AG08395 (cell line): ENCODE measurements around the gene MAPK9.
A peak's percentile ranks its signal among the peaks of the same experiment; 100 is the strongest.
"Not testable (repeated sequence)": the region's sequence is repeated elsewhere in the genome, so short reads cannot be mapped to it uniquely, and the experiment has no call there.

Experiments
- DNase-seq: peaks from one replicate; pipeline ENCODE4 v3.0.0; 2012; ENCODE audit warnings: mixed read lengths, low spot score

The MAPK9 gene

DNA sequence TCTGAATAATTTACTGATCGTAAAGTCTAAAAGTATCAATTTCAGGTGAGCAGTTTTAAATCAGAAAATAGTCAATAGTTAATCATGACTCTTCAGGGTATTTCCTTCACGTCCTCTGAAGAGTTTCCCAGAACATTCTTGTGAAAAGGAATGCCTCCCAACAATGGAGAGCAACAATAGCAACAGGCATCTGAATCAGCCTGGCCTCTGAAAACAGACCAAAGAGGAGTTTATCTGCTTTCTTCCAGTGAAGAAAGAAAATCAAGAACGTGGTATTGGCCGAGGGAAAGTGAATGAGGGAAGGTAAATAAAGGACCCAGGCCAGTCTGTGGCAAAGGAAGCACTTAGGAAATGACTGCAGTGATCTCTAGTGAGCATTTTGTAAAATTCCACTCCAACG lies 56.8 kb downstream of the MAPK9 start:
- no peak for DNase-seq

GRCh38 chr5:180234271-180234670 lies 57.6 kb downstream of the MAPK9 start:
- DNase-seq, result no peak

GRCh38 chr5:180233729-180234128 lies 58.2 kb downstream of the MAPK9 start:
- DNase-seq, result no peak

- no peak for DNase-seq
These were observed 61.9 kb downstream of the MAPK9 start for GRCh38 chr5:180230017-180230416.

- no peak for DNase-seq
These were observed 69.8 kb downstream of the MAPK9 start for GRCh38 chr5:180222056-180222455.

DNA sequence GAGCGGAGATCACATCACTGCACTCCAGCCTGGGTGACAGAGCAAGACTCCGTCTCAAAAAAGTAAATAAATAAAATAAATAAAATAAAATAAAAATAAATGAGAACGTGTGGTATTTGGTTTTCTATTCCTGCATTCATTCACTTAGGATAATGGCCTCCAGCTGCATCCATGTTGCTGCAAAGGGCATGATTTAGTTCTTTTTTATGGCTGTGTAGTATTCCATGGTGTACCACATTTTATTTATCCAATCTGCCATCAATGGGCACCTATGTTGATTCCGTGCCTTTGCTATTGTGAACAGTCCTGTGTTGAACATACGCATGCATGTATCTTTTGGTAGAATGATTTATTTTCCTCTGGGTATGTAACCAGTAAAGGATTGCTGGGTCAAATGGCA lies 74.1 kb downstream of the MAPK9 start:
- DNase-seq, result no peak

- no peak for DNase-seq
These were observed 75.2 kb downstream of the MAPK9 start for GRCh38 chr5:180216646-180217171.

DNA sequence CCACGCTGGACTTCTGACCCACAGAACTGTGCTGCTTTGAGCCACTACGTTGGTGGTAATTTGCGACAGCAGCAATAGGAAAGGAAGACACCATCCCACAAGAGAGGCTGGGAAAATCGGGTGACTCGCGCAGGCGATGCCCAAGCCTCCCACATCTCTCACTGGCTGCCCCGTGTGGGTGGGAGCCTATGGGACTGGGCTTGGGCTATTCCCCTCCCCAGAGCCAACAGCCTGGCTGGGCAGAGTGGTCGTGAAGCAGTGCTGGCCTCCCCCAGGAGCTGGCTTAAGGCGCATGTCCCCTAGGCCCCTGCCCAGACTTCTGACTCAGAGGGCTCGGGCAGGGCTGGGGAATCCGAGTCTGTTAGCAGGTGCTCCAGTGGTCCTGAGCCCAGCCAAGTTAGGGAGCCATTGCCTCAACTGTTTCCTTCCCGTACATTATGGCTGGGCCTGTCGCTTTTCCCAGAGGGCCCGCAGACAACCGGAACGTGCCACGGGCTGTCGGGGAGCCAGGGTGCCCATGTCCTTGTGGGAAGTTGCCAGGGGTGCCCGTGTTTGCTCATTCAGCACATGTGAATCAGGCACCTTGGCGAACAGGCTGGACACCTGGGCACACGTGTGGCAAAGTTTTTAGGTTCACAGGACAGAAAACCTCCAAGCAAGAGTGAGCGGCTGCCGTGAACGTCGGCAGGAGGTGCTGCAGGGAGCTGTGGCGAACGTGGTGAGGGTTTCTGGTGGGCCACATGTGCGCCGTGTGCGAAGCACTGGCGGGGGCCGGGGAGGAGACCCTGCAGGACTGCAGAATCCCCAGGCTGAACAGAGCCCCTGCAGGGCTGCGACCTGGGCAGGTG lies 75.9 kb downstream of the MAPK9 start:
- DNase-seq, result no peak

DNA sequence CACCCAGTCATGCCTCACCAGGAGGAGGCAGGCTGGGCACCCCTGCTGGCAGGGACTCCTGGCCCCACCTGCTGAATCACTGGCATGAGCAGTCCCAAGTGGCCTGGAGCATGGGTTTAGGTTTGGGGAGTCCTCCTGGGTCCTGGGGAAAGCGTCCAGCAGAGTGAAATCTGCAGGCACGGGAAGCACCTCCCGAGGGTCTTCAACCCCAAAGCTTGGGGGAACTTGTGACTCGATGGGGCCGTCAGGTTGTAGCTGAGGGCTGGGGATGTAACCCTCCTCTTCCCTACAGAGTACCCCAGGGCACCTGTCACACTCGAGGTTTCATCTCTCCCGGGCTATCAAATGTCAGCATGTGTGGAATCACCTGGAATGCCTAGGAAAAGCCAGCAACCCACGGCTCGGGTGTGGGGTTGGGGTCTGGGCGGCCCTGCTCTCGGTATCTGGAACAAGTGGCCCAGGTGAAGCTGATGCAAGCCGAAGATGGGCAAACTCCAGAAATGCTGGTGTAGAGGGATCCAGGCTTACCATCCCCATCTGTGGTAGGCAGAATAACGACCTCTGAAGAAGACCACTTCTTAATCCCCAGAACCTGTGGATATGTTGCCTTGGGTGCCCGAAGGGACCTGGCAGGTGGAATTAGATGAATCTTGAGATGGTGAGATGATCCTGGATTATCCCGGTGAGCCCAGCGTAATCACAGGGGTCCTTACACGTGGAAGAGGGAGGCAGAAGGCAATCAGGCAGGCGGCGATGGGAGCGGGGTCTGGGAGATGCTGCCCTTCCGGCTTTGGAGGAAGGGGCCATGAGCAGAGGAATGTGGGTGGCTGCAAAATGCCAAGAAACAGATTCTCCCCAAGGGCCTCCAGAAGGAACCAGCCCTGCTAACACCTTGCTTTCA lies 76.8 kb downstream of the MAPK9 start:
- no peak for DNase-seq

DNA sequence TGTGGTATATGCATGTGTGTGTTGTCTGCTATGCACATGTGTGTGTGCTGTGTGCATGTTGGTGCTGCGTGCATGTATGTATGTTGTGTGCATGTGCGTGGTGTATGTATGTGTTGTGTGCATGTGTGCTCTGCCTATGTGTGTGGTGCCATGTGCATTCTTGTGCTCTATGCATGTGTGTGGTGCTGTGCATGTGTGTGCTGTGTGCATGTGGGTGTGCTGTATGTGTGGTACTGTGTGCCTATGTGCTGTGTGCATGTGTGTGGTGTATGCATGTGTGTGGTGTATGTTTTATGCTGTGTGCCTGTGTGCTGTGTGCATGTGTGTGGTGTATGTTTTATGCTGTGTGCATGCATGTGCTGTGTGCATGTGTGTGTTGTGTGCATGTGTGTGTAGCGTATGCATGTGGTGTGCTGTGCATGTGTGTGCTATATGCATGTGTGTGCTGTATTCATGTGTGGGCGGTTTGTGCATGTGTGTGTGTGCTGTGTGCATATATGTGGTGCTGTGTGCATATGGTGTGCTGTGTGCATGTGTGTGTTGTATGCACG lies 78.2 kb downstream of the MAPK9 start:
- no peak for DNase-seq

DNA sequence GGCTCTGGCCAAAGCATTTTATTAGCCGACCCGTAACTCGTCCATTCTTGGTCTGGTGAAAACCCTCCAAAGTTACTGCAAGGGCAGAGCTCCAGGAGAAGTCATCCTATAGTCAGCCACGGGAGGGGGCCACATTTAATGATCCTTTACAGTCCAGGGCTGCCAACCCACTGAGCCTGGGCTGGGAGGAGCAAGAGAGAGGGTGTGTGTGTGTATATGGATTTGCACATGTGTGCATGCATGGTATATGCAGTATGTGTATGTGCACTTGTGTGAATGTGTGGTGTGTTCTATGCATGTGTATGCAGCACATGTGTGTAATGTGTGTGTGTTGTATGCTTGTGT lies 78.7 kb downstream of the MAPK9 start:
- DNase-seq, result no peak

DNA sequence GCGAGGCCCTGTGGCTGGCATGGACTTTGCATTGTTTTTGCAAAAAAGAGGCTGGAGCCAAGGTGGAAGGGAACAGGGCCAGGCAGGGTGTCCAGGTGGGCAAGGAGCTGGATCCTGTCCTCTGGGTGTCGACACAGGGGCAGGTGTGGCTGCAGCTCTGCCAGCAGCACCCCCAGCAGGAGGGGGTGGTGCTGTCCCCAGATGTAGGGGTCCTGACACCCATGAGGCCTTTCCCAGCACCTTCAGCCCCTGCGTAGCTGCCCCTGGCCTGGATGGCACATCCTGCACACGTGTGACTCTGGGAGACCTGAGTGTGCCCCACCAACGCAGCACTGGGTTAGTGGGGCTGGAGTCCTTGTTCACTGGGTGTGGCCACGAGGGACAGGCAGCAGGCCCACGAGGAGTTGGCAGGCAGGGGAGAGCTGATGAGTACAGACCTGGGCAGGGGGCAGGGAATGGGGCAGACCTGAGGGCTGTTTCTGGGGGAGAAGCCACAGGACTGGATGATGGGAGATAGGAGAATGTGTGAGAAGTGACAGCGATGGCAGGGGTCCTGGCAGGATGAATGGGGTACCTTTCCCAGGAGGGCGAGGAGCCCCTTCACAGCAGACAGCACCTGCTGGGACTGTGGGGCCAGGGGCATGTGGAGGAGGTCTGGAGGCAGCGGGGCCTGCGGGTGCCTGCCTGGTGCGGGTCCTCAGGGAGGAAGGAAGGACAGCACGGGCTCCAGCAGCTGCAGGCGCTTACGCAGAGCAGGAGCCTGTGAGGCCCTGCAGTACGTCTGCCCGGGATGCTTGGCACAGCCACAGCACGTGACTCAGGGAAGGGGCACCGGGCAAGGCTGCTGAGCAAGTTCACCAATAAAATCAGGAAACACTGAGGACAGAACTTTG lies 79.3 kb downstream of the MAPK9 start:
- no peak for DNase-seq

DNA sequence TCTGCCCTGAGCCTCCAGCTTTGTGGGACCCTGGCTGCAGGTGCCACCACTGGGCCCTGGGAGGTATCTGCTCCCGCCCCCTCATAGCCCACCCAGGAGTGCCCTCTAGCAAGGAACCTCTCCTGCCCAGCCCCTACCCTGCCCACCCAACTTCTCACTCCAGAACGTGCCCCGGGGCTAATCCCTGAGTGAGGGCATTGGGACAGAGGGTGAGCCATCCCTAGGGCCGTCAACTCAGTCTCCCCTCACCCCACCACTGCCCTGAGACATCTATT lies 80.2 kb downstream of the MAPK9 start:
- no peak for DNase-seq

GRCh38 chr5:180210961-180211760 lies 80.7 kb downstream of the MAPK9 start:
- no peak for DNase-seq

DNA sequence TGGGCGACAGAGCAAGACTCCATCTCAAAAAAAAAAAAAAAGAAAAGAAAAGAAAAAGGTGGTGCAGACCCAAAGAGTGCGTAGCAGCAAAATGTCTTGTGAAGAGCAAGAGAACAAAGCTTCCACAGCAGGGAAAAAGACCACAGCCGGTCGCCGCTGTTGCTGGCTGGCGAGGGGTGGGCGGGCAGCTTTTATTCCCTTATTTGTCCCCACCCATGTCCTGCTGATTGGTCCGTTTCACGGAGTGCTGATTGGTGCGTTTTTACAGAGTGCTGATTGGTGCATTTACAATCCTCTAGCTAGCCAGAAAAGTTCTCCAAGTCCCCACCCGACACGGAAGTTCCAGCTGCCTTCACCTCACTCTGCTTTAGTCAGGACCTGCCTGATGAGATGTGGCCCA lies 81.8 kb downstream of the MAPK9 start:
- DNase-seq, result not testable (repeated sequence)

DNA sequence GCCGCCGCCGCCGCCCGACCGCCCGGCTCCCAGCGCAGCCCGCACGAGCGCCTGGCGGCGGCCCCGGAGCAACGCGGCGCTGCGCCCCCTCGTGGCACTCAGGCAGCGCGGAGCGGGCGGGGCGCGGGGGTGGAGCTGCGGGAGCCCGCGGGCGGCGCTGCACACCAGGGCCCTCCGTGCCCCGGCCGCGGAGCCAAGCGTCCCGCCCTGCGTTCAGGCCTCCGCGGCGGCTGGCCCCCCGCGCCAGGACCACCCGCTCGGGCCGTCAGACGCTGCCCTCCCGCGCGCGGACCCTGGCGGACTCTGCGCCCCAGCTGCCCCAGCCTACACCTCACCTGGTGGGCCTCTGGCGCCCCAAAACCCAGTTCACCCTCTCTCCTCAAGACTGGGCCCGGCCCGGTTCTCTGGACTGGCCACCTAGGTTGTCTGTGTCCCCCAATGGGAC lies 82.7 kb downstream of the MAPK9 start, which contains the start of gene RASGEF1C:
TSS of gene RASGEF1C (minus strand) at position 75 of the 445 bp plus-strand sequence. CDS start 71,159 bp downstream, outside the sequence.
- DNase-seq, result peak; percentile 76

DNA sequence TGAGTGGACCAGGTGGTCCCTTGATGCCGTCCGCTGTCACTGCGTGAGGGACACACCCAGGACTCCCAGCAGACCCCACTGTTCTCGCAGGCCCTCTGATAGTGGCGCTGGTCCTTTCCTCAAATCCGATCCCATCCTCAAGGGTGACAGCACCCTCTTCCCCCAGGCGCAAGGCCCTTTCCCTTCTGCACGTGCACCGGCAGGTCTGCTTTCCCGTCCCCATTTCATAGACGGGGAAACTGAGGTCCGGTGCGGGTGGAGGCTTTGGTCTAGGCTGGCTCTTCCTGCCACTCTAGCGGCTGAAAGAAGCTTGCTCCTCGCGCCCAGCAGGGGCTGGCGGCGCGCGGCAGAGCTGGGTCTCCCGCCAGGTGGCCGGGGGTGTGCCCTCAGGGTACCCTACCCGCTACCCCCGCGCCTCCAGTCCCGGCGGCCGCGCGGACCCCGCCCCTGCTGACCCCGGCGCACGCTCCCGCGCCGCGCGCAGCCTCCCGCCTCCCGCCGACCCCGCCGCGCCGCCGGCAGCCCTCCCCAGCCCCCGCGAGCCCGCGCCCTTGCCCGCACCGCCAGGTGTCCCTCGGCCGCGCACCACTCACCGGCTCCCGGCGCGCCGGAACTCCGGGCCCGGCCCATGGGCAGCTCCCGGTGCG lies 83.3 kb downstream of the MAPK9 start:
- DNase-seq, result no peak

DNA sequence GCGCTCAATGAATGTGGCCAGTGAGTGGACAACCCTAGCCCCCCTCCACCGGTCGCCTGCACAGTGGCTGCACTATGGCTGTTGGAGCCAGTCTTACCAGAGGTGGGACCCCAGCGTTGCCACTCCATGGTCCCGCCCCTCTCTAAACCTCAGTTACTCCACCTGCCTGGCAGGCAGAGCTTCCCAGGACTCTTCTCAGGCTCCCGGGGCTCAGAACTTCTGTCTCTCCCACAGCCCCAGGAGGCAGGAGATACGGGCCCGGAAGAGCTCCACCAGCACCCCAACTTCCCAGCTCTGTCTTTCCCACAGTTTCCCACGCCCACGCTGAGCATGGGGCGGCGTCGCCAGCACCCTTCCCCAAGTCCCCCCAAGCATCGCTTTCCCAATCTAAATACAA lies 83.8 kb downstream of the MAPK9 start:
- DNase-seq, result no peak

DNA sequence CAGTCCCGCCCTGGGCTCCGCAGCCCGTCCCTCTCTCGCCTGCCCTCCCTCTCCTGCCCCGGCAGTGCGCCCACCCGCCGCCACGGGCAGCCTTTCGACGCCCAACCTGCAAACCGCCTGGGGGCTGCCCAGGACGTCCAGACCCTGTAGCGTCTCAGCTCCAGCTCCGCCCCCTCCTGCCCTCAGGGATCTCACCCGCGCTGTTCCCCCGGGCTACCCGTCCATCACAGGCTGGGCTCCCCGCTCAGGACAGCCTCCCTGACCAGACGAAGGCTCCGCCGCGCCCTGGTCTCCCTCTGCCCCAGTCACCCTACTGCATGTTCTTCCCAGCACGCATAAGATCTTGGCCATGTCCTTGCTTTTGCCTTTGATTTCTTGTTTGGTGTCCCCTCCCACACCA lies 84.3 kb downstream of the MAPK9 start:
- DNase-seq, result no peak

DNA sequence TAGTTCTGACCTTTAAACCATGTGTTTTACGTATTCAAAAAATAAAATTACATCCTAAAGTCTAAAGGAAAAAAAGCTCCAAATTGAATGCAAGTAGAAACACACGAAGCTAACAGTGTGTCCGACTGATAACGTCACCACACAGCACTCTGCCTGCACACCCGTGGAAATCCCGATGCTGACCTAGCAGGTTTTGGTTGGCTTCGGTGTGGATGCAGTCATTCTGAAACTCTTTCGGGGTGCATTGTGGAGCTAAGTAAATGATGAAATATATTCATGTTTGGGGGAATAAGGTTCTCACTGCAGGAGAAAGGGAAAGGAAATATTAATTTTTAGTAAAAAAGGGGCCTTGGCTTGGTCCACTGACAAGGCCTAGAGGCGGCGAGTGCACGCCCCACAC lies 84.9 kb downstream of the MAPK9 start:
- DNase-seq, result no peak
